Bronchial epithelial cell (primary cell): ENCODE results near the gene COBL. TPM values are rescaled to one million over a fixed set of nuclear protein-coding genes. Genes with fewer than 3 reads are reported as not detected.

Source experiments
- DNase-seq: peaks from one replicate; pipeline ENCODE4 v3.0.0-alpha.2; 2010; ENCODE audit warnings: low read depth
- FAIRE-seq: peaks from 2 replicates; lab custom pipeline; 2011; peaks lifted over from hg19 to GRCh38; lab: Jason Lieb, UNC
- H3K27me3 ChIP-seq: 2 replicates; pipeline ENCODE4 v1.5.1; 2011; ENCODE audit warnings: low read length; ENCODE audit not compliant: control insufficient read depth, insufficient read depth
- H3K36me3 ChIP-seq: 2 replicates; pipeline ENCODE4 v1.5.1; 2011; ENCODE audit warnings: low read length; ENCODE audit not compliant: control insufficient read depth, insufficient read depth
- H3K4me3 ChIP-seq: 2 replicates; pipeline ENCODE4 v1.5.1; 2011; ENCODE audit warnings: mild to moderate bottlenecking, low read depth, low read length, control low read depth
- total RNA-seq: library from RNA; depleted of rRNA; stranded (reverse); fragments of >200 nt; gene quantifications from 2 replicates; pipeline ENCODE4 v1.2.1, GENCODE V29; 2014
- TF ChIP-seq, protein P1 (sequence below): IDR thresholded peaks from 2 replicates; pipeline ENCODE4 v1.5.1; 2011; ENCODE audit warnings: mild to moderate bottlenecking, moderate library complexity, low read length, control low read depth, inconsistent platforms; ENCODE audit not compliant: insufficient read depth, severe bottlenecking

COBL gene
- total RNA-seq, 1 donor from 2014 or later: 1.1 TPM

- Histone ChIP-seq H3K4me3 (no peak overlapping the region), H3K36me3 (no peaks in the 10 kb centered on the region), H3K27me3 (no peaks in the 10 kb centered on the region)
- DNase-seq: no peak
- TF ChIP-seq, protein P1, sequence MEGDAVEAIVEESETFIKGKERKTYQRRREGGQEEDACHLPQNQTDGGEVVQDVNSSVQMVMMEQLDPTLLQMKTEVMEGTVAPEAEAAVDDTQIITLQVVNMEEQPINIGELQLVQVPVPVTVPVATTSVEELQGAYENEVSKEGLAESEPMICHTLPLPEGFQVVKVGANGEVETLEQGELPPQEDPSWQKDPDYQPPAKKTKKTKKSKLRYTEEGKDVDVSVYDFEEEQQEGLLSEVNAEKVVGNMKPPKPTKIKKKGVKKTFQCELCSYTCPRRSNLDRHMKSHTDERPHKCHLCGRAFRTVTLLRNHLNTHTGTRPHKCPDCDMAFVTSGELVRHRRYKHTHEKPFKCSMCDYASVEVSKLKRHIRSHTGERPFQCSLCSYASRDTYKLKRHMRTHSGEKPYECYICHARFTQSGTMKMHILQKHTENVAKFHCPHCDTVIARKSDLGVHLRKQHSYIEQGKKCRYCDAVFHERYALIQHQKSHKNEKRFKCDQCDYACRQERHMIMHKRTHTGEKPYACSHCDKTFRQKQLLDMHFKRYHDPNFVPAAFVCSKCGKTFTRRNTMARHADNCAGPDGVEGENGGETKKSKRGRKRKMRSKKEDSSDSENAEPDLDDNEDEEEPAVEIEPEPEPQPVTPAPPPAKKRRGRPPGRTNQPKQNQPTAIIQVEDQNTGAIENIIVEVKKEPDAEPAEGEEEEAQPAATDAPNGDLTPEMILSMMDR: no peak
- FAIRE-seq: no peak
These were observed 133.9 kb downstream of the COBL start for GRCh38 chr7:51182636-51183166.

- H3K4me3 ChIP-seq: no peak overlapping the region
- H3K27me3 ChIP-seq: no peaks in the 10 kb centered on the region
- no peaks in the 10 kb centered on the region for H3K36me3 ChIP-seq
- DNase-seq (no peak), FAIRE-seq (no peak)
- TF ChIP-seq, protein P1: no peak
These were observed 136.5 kb downstream of the COBL start for GRCh38 chr7:51180092-51180491.

GRCh38 chr7:51175992-51176388 is 140.6 kb downstream of the COBL start:
- no peaks in the 10 kb centered on the region for H3K27me3 ChIP-seq
- H3K4me3 ChIP-seq: no peak overlapping the region
- no peaks in the 10 kb centered on the region for H3K36me3 ChIP-seq
- no peak for DNase-seq
- TF ChIP-seq, protein P1: no peak
- no peak for FAIRE-seq

DNA sequence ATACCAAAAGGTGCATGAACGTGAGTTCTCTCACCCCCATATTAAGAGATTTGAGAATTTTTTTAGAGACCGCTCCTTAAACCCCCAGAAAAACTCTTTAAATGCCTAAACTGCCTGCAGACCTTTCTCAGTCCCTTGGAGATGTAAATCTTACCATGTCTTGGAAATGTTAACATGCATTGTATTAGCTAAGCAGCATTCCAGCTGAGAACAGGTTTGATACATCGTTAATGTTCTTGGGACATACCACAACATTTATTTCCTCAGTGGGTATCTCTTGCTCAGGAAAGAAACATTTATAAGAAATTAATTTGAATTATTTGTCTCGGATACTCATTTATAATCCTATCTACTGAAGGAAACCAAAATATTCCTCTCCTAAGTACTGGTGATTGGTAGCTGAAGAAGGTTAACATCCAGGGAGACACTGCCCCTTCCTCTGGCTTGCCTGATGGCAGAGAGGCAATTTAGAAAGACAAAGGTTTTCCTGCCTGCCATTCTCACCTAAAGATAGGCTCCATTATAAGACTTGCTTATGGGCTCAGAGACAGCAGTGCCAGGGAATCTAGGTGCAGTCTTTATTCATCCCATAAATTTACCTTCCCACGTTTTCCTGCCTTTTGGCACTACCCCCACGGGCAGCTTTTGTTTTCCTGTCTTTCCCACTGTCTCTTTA is 141.2 kb downstream of the COBL start:
- FAIRE-seq: no peak

DNA sequence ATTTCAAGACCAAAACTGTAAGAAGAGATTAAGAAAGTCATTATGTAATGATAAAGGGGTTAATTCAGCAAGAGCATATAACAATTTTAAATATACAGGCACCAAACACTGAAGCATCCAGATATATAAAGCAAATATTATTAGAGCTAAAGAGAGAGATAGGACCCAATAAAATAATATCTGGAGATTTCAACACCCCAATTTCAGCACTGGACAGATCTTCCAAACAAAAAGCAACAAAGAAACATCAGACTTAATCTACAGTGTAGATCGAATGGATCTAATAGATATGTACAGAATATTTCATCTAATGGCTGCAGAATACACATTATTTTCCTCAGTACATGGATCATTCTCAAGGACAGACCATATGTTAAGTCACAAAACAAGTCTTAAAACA is 151.3 kb downstream of the COBL start:
- DNase-seq (no peak), FAIRE-seq (no peak)
- no peak overlapping the region for H3K4me3 ChIP-seq
- TF ChIP-seq, protein P1: no peak
- no peaks in the 10 kb centered on the region for H3K36me3 ChIP-seq
- no peaks in the 10 kb centered on the region for H3K27me3 ChIP-seq

More for the DNA sequence above, 141.2 kb downstream of the COBL start:
- Histone ChIP-seq H3K4me3 (no peak overlapping the region), H3K36me3 (no peaks in the 10 kb centered on the region), H3K27me3 (no peaks in the 10 kb centered on the region)
- no peak for DNase-seq
- TF ChIP-seq, protein P1: no peak
